ENCODE data around the gene OR14K1.
"Not testable (repeated sequence)": the region's sequence is repeated elsewhere in the genome, so short reads cannot be mapped to it uniquely, and the experiment has no call there.

The OR14K1 gene

GRCh38 chr1:247738315-247738714, at the start of gene OR14K1:
Gene OR14K1, plus strand, starts transcription at chr1:247738615. Its CDS starts 0 bp downstream, at chr1:247738615.
- DNase-seq (ENCODE audit: low read depth), result no peak

GRCh38 chr1:247701338-247701737, 37.1 kb upstream of the OR14K1 start:
- DNase-seq (ENCODE audit: low read depth), result no peak

- not testable (repeated sequence) for DNase-seq (ENCODE audit: low read depth)
Measured at GRCh38 chr1:247710681-247711080, 27.7 kb upstream of the OR14K1 start.

- no peak for DNase-seq (ENCODE audit: low read depth)
Measured at GRCh38 chr1:247713753-247714152, 24.7 kb upstream of the OR14K1 start.

GRCh38 chr1:247716546-247716945, 21.9 kb upstream of the OR14K1 start, which contains the start of gene OR6F1:
Gene OR6F1, minus strand, starts transcription at chr1:247716646. Its CDS starts 3,891 bp downstream, at chr1:247712755.
- DNase-seq (ENCODE audit: low read depth), result no peak

- no peak for DNase-seq (ENCODE audit: low read depth)
Measured at GRCh38 chr1:247721222-247721621, 17.2 kb upstream of the OR14K1 start.

GRCh38 chr1:247740721-247741120, 2.3 kb downstream of the OR14K1 start:
- DNase-seq (ENCODE audit: low read depth), result no peak

GRCh38 chr1:247741756-247742155, 3.3 kb downstream of the OR14K1 start:
- no peak for DNase-seq (ENCODE audit: low read depth)

- DNase-seq (ENCODE audit: low read depth), result not testable (repeated sequence)
Measured at GRCh38 chr1:247742215-247742760, 3.9 kb downstream of the OR14K1 start.

- no peak for DNase-seq (ENCODE audit: low read depth)
Measured at GRCh38 chr1:247746391-247746935, 8.0 kb downstream of the OR14K1 start.

- DNase-seq (ENCODE audit: low read depth), result no peak
Measured at GRCh38 chr1:247747616-247748015, 9.2 kb downstream of the OR14K1 start.

- no peak for DNase-seq (ENCODE audit: low read depth)
Measured at GRCh38 chr1:247748041-247748440, 9.6 kb downstream of the OR14K1 start, which contains the start of gene OR14A2. Gene OR14A2, minus strand, starts transcription at chr1:247748141.

- DNase-seq (ENCODE audit: low read depth), result no peak
Measured at GRCh38 chr1:247749870-247750269, 11.5 kb downstream of the OR14K1 start.

GRCh38 chr1:247754311-247754710, 15.9 kb downstream of the OR14K1 start:
- not testable (repeated sequence) for DNase-seq (ENCODE audit: low read depth)

- no peak for DNase-seq (ENCODE audit: low read depth)
Measured at GRCh38 chr1:247760456-247760855, 22.0 kb downstream of the OR14K1 start, which contains the start of gene OR1C1. Gene OR1C1, minus strand, starts transcription at chr1:247760556. Its CDS starts 2,150 bp downstream, at chr1:247758406.

GRCh38 chr1:247769603-247770002, 31.2 kb downstream of the OR14K1 start:
- no peak for DNase-seq (ENCODE audit: low read depth)
